Fibroblast of peridontal ligament (primary cell): ENCODE data around the gene SLC12A3.
"Not testable (repeated sequence)": the region's sequence is repeated elsewhere in the genome, so short reads cannot be mapped to it uniquely, and the experiment has no call there.

Experiments used
- DNase-seq: peaks from one replicate; pipeline ENCODE4 v3.0.0-alpha.2; 2010; ENCODE audit errors: extremely low read depth

Gene SLC12A3

GRCh38 chr16:56918467-56919012, 53.5 kb downstream of the SLC12A3 start:
- no peak for DNase-seq

- DNase-seq = no peak
Observed at GRCh38 chr16:56919099-56919800, 54.2 kb downstream of the SLC12A3 start.

- DNase-seq = no peak
Observed at GRCh38 chr16:56921571-56921970, 56.6 kb downstream of the SLC12A3 start.

GRCh38 chr16:56923481-56924091, 58.6 kb downstream of the SLC12A3 start:
- DNase-seq = no peak

- no peak for DNase-seq
Observed at GRCh38 chr16:56927471-56927870, 62.5 kb downstream of the SLC12A3 start.

- no peak for DNase-seq
Observed at GRCh38 chr16:56929639-56930038, 64.6 kb downstream of the SLC12A3 start.

GRCh38 chr16:56930486-56931270, 65.7 kb downstream of the SLC12A3 start:
- DNase-seq = no peak

GRCh38 chr16:56931271-56931891, 66.4 kb downstream of the SLC12A3 start:
- no peak for DNase-seq

GRCh38 chr16:56931892-56932720, 67.1 kb downstream of the SLC12A3 start, which contains the start of gene HERPUD1:
HERPUD1 (plus strand) TSS chr16:56932142; CDS start chr16:56932245, 103 bp downstream.
- DNase-seq = peak; percentile 96

- peak; percentile 71 for DNase-seq
Observed at GRCh38 chr16:56932721-56933619, 68.0 kb downstream of the SLC12A3 start.

- no peak for DNase-seq
Observed at GRCh38 chr16:56933828-56934598, 69.0 kb downstream of the SLC12A3 start.

GRCh38 chr16:56934599-56935145, 69.7 kb downstream of the SLC12A3 start:
- DNase-seq = not testable (repeated sequence)

GRCh38 chr16:56935201-56935600, 70.2 kb downstream of the SLC12A3 start:
- DNase-seq = no peak

GRCh38 chr16:56936491-56936890, 71.5 kb downstream of the SLC12A3 start:
- peak; percentile 66 for DNase-seq

- DNase-seq = no peak
Observed at GRCh38 chr16:56936950-56937349, 71.9 kb downstream of the SLC12A3 start.

GRCh38 chr16:56938664-56939513, 73.9 kb downstream of the SLC12A3 start:
- DNase-seq = no peak

- no peak for DNase-seq
Observed at GRCh38 chr16:56939801-56940200, 74.8 kb downstream of the SLC12A3 start.

- no peak for DNase-seq
Observed at GRCh38 chr16:56941092-56941491, 76.1 kb downstream of the SLC12A3 start.
